Subcutaneous abdominal adipose tissue (tissue), 5 donors: Measurements from ENCODE around the gene SCCPDH.
A peak's percentile ranks its signal among the peaks of the same experiment; 100 is the strongest.
"Not testable (repeated sequence)": the region's sequence is repeated elsewhere in the genome, so short reads cannot be mapped to it uniquely, and the experiment has no call there.

ENCODE experiments used
- H3K27ac ChIP-seq: one replicate; pipeline ENCODE4 v1.7.0; 2013; ENCODE audit warnings: low read depth, mild to moderate bottlenecking, inconsistent platforms, low read length, moderate library complexity
- H3K27me3 ChIP-seq, 5 donors: one replicate each; pipeline ENCODE4 v1.7.0; 2013; ENCODE audit warnings: low read length in 5 of 5, inconsistent platforms in 1 of 5; ENCODE audit not compliant: control insufficient read depth in 5 of 5, insufficient read depth in 4 of 5
- H3K36me3 ChIP-seq, 5 donors: one replicate each; pipeline ENCODE4 v1.7.0; 2013; ENCODE audit warnings: low read length in 5 of 5; ENCODE audit not compliant: control insufficient read depth in 5 of 5, insufficient read depth in 5 of 5
- H3K4me1 ChIP-seq, 5 donors: one replicate each; pipeline ENCODE4 v1.7.0; 2013; ENCODE audit warnings: low read length in 5 of 5, mild to moderate bottlenecking in 3 of 5, moderate library complexity in 1 of 5; ENCODE audit not compliant: control insufficient read depth in 5 of 5, insufficient read depth in 5 of 5
- H3K4me3 ChIP-seq, 5 donors: one replicate each; pipeline ENCODE4 v1.7.0; 2013; ENCODE audit warnings: low read length in 5 of 5, low read depth in 1 of 5
- H3K9ac ChIP-seq, 5 donors: one replicate each; pipeline ENCODE4 v1.7.0; 2013; ENCODE audit warnings: low read length in 5 of 5, mild to moderate bottlenecking in 4 of 5, moderate library complexity in 3 of 5
- H3K9me3 ChIP-seq, 5 donors: one replicate each; pipeline ENCODE4 v1.7.0; 2013; ENCODE audit warnings: low read length in 5 of 5; ENCODE audit not compliant: control insufficient read depth in 5 of 5
- donor health status: healthy.
- donor health status: healthy.
- donor health status: healthy.
- donor health status: healthy.
- donor health status: healthy.

Gene SCCPDH

DNA sequence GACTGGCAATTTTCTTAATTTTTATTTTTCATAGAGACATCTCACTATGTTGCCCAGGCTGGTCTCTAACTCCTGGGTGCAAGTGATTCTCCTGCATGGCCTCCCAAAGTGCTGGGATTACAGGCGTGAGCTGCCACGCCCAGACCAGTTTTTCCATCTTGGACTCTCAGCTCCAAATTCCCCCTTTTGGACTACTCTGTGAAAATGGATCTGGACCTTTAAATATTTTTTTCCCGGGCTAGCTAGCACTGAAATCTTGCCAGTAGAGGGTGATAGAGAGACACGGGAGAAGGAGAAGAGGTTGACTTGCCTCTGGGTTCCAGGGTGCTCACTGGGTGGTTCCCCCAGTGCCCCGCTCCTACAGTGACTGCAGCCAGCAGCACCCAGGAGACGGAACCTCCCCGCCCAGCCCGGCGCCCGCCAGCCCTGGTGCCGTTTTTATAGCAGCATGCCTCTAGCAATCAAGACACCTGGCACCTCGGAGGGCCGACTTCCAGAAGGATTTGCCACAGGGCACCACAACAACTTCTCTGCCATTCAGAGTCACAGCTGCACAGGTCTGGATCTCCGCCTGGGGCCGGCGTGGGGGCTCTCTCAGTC, 34.7 kb upstream of the SCCPDH start:
- Histone ChIP-seq H3K27me3 (no peaks in the 10 kb centered on the region), H3K36me3 (no peaks in the 10 kb centered on the region), H3K4me1 (peaks cover 0 to 13% (median 9%) of the 10 kb centered on the region in 5 donors), H3K27ac (no peak overlapping the region), H3K9me3 (peaks cover 0 to 2% (median 0%) of the 10 kb centered on the region in 5 donors), H3K4me3 (peak overlapping the region in 3 of 5 donors; percentile 39 to 55 (median 47)), H3K9ac (peak overlapping the region in 2 of 5 donors; percentile 13 to 35)

DNA sequence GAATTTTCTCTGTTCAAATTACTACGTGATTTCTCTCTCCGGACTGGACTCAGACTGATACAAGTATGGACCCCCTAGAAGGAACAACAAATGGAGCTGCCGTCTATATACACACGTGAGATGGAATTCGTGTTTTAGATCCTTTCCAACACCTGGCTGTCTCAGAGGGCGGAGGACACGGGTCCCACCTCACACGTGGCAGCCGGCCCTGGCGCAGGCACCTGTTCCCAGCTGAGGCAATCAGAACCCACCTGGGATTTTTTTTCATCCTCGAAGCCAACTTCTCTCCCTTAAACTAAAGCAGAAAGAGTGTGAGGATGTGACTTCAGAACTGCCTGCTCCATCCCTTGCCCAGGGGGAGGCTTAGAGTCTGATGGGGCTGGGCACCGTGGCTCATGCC, 34.1 kb upstream of the SCCPDH start:
- peak overlapping the region in 2 of 5 donors; percentile 39 to 55 for H3K4me3 ChIP-seq
- peaks cover 0 to 13% (median 9%) of the 10 kb centered on the region in 5 donors for H3K4me1 ChIP-seq
- H3K9ac ChIP-seq: peak overlapping the region in 1 of 5 donors; percentile 13
- no peaks in the 10 kb centered on the region for H3K36me3 ChIP-seq
- no peaks in the 10 kb centered on the region for H3K27me3 ChIP-seq
- no peak overlapping the region for H3K27ac ChIP-seq
- H3K9me3 ChIP-seq: peaks cover 0 to 3% (median 0%) of the 10 kb centered on the region in 5 donors

DNA sequence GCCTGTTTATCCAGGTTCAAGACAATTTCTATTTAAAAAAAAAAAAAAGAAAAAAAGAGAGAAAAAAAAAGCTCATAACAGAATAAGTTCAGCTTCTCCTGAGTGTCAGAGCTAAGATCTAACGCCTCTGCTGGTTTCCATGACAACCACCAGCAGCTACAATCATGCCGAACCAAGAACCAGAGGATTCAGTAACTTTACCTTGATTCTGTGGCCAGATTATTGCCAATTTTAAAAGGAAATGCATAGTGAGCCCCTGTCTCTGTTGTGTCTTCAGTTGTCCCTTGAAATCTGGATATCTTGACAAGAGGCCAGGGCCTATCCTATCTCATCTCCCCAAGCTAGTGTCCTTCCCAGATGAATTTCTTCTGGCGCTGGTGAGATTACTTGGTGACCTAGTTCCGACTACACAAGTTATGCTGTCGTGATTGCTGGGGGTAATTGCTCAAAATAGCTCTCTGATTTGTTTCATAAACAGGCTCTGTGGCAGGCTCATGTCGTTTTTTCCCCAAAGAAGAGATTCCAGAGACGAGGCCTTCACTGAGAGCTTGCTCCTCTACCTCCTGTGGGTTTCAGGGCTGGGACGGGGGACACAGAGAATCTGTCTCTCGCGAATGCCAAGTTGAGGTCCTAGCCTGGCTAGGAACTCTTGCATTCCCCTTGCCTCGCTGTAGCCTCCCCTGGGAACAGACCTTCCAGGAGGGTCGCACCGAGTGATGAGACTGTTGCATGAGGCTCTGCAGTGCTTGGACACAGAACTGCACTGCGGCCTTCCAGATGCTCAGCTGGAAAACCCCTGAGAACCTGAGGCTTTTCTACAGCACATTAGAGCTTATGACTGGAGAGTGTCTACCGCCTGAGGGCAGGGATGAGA, 32.4 kb upstream of the SCCPDH start:
- Histone ChIP-seq H3K4me3 (no peak overlapping the region), H3K9ac (no peak overlapping the region), H3K36me3 (no peaks in the 10 kb centered on the region), H3K9me3 (peaks cover 0 to 3% (median 0%) of the 10 kb centered on the region in 5 donors), H3K27ac (no peak overlapping the region), H3K4me1 (peaks cover 2 to 16% (median 12%) of the 10 kb centered on the region in 5 donors), H3K27me3 (peaks cover 0 to 1% (median 0%) of the 10 kb centered on the region in 5 donors)

DNA sequence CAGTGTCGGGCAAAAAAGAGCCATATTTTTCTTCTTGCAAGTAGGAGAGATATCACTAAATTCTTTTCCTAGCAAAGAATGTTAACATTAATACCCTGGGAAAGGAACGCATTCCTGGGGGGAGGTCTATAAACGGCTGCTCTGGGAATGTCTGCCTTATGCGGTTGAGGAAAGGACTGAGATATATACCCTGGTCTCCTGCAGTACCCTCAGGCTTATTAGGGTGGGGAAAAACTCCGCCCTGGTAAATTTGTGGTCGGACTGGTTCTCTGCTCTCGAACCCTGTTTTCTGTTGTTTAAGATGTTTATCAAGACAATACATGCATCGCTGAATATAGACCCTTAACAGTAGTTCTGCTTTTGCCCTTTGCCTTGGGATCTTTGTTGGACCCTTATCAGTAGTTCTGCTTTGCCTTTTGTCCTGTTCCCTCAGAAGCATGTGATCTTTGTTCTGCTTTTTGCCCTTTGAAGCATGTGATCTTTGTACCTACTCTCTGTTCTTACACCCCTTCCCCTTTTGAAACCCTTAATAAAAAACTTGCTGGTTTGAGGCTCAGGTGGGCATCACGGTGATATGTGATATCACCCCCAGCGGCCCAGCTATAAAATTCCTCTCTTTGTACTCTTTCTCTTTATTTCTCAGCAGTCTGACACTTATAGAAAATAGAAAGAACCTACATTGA, 29.9 kb upstream of the SCCPDH start:
- peaks cover 5 to 25% (median 24%) of the 10 kb centered on the region in 5 donors for H3K4me1 ChIP-seq
- not testable (repeated sequence) for H3K27ac ChIP-seq, H3K9me3 ChIP-seq, H3K27me3 ChIP-seq, H3K4me3 ChIP-seq, H3K9ac ChIP-seq, H3K36me3 ChIP-seq

DNA sequence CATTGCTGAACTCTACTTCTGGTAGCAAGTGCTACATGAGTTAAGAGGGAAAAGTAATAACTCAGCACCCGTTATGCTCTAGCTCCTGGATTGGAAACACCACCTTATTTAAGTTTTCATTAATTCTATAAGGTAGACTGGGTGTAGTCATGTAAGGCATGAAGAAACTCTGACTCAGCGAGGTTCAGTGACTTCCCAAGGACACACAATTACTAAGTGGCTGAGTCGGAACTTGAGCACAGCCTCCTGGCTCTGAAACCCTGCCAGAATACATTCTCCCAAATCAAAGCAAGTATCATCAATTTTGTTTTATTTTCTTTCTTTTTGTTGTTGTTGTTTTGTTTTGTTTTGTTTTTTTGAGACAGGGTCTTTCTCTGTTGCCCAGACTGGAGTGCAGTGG, 29.1 kb upstream of the SCCPDH start:
- H3K27me3 ChIP-seq: peaks cover 0 to 3% (median 0%) of the 10 kb centered on the region in 5 donors
- H3K4me1 ChIP-seq: peaks cover 5 to 21% (median 17%) of the 10 kb centered on the region in 5 donors
- no peak overlapping the region for H3K9ac ChIP-seq
- H3K9me3 ChIP-seq: peaks cover 0 to 3% (median 0%) of the 10 kb centered on the region in 5 donors
- H3K36me3 ChIP-seq: no peaks in the 10 kb centered on the region
- no peak overlapping the region for H3K27ac ChIP-seq
- no peak overlapping the region for H3K4me3 ChIP-seq

DNA sequence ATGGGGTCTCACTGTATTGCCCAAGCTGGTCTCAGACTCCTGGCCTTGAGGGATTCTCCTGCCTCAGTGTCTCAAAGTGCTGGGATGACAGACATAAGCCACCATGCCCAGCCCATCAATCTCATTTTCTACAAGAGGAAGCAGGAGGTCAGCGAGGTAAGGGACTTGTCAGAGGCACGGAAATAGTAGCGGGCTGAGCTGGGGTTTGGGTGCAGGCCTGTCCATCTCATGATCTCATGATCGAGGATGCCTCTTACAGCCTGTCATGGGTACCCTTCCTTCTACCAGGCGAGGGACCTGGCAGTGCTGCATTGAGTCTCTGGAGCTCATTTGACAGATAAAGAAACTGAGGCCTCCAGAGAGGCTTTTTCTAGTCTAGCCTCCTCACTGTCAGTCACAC, 28.5 kb upstream of the SCCPDH start:
- Histone ChIP-seq H3K4me1 (peaks cover 5 to 21% (median 17%) of the 10 kb centered on the region in 5 donors), H3K27ac (no peak overlapping the region), H3K9ac (no peak overlapping the region), H3K9me3 (peaks cover 0 to 3% (median 0%) of the 10 kb centered on the region in 5 donors), H3K27me3 (peaks cover 0 to 3% (median 0%) of the 10 kb centered on the region in 5 donors), H3K36me3 (no peaks in the 10 kb centered on the region), H3K4me3 (no peak overlapping the region)

DNA sequence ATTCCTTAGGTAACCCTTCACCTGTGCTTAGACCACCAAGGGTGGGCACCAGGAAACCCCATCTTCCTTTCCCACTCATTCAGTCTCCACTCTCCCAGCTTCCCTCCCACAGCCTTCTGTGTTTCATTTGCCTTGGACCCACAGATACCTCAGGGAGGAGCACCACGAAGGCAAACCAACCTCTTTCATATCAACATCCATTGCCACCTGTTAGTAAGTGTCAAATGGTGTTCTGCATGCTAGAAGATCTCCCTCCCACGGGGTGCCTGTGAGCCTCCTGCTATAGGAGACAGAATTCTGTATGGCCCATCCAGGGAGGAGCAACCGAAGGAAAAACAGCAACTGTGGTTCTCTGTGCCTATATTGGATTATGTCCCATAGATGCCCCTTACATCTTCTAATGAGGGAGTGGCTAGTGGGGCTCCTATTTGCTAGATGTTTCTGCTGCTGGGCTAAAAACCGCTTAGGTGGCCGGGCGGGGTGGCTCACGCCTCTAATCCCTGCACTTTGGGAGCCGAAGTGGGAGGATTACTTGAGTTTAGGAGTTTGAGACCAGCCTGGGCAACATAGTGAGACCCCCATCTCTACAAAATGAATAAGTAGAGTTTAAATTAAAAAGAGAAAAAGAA, 25.6 kb upstream of the SCCPDH start:
- Histone ChIP-seq H3K4me3 (peak overlapping the region; percentile 38 to 70 (median 57)), H3K27me3 (peaks cover 0 to 3% (median 0%) of the 10 kb centered on the region in 5 donors), H3K4me1 (peaks cover 5 to 19% (median 17%) of the 10 kb centered on the region in 5 donors), H3K27ac (no peak overlapping the region), H3K9me3 (peaks cover 0 to 3% (median 0%) of the 10 kb centered on the region in 5 donors), H3K9ac (peak overlapping the region in 4 of 5 donors; percentile 56 to 72 (median 70)), H3K36me3 (no peaks in the 10 kb centered on the region)

DNA sequence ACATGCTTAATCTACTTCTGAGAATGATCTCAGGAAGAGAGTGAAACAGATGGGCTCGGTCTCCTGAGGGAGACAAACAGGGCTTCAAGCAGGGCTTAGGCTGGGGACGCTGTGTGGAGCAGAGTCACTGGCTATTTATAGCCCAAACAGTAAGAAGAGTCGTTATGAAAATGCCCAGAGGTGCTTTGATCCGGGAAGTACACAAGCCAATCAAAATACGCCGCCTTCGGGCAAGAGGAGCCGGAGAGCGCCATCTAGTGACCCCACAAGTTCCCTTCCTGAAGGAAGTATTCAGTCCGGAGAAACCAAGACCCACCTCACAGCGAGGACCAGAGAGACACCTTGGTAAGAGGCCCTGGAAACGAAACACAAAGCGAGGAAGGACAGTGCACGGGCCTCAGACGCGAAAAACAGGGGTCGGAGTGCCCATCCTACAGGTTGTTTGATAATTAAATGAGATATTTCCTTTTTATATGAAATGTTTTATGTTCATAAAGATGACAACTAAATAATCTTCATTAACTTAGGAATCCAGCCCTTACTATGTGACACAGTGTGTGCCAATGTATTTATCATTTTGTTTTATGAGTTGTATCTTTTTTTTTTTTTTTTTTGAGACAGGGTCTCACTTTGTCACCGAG, 25.0 kb upstream of the SCCPDH start:
- Histone ChIP-seq H3K4me3 (peak overlapping the region; percentile 38 to 70 (median 57)), H3K27me3 (peaks cover 0 to 3% (median 0%) of the 10 kb centered on the region in 5 donors), H3K27ac (no peak overlapping the region), H3K4me1 (peaks cover 5 to 21% (median 19%) of the 10 kb centered on the region in 5 donors), H3K9me3 (peaks cover 0 to 3% (median 0%) of the 10 kb centered on the region in 5 donors), H3K36me3 (no peaks in the 10 kb centered on the region), H3K9ac (peak overlapping the region in 4 of 5 donors; percentile 56 to 72 (median 70))

DNA sequence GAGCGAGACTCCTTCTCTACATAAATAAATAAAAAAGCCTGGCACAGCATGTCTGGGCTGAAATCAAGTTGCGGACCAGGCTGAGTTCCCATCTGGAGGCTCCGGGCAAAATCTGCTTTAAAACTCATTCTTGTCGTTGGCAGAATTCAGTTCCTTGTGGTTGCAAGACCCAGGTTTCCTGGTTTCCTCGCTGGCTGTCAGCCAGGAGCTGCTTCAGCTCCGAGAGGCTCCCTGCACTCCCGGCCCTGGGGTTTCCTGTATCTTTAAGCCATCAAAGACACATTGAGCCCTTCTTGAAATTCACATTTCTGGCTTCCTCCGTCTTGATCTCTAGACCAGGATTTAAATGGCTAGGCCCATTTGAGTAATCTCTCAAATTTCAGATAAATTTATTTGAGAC, 20.6 kb upstream of the SCCPDH start:
- Histone ChIP-seq H3K9ac (no peak overlapping the region), H3K9me3 (no peaks in the 10 kb centered on the region), H3K4me1 (peaks cover 2 to 12% (median 10%) of the 10 kb centered on the region in 5 donors), H3K4me3 (no peak overlapping the region), H3K36me3 (no peaks in the 10 kb centered on the region), H3K27ac (no peak overlapping the region), H3K27me3 (no peaks in the 10 kb centered on the region)
